ENCODE data around the gene AQP12B. TPM values are rescaled to one million over a fixed set of nuclear protein-coding genes. Genes with fewer than 3 reads are reported as not detected.

AQP12B gene
- total RNA-seq, 2 donors from 2014 or later = not detected

GRCh38 chr2:240721596-240722180 is 39.0 kb upstream of the AQP12B start:
- H3K9me3 ChIP-seq = no peaks in the 10 kb centered on the region
- H3K4me1 ChIP-seq (ENCODE audit: control insufficient read depth in 1 of 2, low read depth in 2 of 2) = no peaks in the 10 kb centered on the region
- no peak overlapping the region for H3K27ac ChIP-seq
- ATAC-seq (ENCODE audit: insufficient number of reproducible peaks, low FRiP score, low read depth) = no peak
- no peak for DNase-seq (ENCODE audit: low spot score)
- H3K36me3 ChIP-seq = no peaks in the 10 kb centered on the region
- H3K27me3 ChIP-seq (replicated peaks; ENCODE audit: insufficient read depth) = no peaks in the 10 kb centered on the region
- no peak for TF ChIP-seq CTCF (IDR thresholded peaks at IDR 0.05)
- no peak overlapping the region for H3K4me3 ChIP-seq

DNA sequence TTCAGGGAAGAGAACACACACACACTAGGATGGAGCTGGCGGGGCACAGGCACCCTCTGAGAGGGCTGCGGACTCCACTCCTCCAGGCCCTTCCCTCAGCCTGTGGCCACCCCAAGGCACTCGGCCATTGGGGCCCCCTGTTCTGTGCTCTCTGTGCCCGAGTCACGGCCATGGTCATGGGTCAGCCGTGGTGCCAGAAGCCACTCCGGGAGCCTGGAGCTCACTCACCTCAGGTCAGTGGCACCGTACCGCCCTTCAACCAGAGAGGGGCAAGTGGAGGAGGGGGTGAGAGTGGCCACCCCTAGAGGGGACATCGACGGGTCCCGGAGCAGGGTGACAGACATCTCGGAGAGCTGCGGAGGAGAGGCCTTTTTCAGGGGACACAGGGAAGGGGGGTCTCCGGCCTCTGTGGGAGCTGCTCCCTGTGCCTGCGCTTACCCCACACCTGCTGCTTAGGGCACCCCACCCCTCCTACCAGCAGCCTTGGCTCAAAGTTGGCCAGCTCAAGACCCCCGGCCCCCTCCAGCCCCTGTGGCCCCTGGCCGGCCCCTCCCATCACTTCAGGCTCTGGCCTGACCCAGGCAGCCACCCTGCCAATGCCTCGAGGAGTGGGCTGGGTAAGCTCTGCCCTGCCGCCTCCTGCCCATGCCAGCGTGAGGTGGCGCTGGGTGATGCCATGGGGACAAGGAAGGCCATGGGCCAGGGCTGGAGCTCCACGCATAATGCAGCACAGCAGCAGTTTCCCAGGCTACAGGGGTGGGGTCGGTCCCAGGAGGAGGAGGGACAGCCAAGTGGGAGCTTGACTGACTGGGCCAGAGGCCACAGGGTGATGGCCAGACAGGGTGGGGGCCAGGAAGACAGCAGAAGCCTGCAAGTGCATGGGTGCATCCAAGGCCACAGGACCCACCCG is 38.3 kb upstream of the AQP12B start:
- no peak for TF ChIP-seq CTCF (IDR thresholded peaks at IDR 0.05)
- Histone ChIP-seq H3K36me3 (no peaks in the 10 kb centered on the region), H3K9me3 (no peaks in the 10 kb centered on the region), H3K27ac (no peak overlapping the region), H3K4me1 (ENCODE audit: control insufficient read depth in 1 of 2, low read depth in 2 of 2) (no peaks in the 10 kb centered on the region), H3K27me3 (replicated peaks; ENCODE audit: insufficient read depth) (no peaks in the 10 kb centered on the region), H3K4me3 (no peak overlapping the region)
- no peak for ATAC-seq (ENCODE audit: insufficient number of reproducible peaks, low FRiP score, low read depth)
- no peak for DNase-seq (ENCODE audit: low spot score)

- ATAC-seq (ENCODE audit: insufficient number of reproducible peaks, low FRiP score, low read depth) = no peak
- H3K27me3 ChIP-seq (replicated peaks; ENCODE audit: insufficient read depth) = no peaks in the 10 kb centered on the region
- TF ChIP-seq CTCF (IDR thresholded peaks at IDR 0.05) = no peak
- no peaks in the 10 kb centered on the region for H3K9me3 ChIP-seq
- H3K4me3 ChIP-seq = no peak overlapping the region
- no peak for DNase-seq (ENCODE audit: low spot score)
- H3K36me3 ChIP-seq = no peaks in the 10 kb centered on the region
- no peaks in the 10 kb centered on the region for H3K4me1 ChIP-seq (ENCODE audit: control insufficient read depth in 1 of 2, low read depth in 2 of 2)
- H3K27ac ChIP-seq = no peak overlapping the region
Measured at GRCh38 chr2:240719676-240720545, 37.2 kb upstream of the AQP12B start.

DNA sequence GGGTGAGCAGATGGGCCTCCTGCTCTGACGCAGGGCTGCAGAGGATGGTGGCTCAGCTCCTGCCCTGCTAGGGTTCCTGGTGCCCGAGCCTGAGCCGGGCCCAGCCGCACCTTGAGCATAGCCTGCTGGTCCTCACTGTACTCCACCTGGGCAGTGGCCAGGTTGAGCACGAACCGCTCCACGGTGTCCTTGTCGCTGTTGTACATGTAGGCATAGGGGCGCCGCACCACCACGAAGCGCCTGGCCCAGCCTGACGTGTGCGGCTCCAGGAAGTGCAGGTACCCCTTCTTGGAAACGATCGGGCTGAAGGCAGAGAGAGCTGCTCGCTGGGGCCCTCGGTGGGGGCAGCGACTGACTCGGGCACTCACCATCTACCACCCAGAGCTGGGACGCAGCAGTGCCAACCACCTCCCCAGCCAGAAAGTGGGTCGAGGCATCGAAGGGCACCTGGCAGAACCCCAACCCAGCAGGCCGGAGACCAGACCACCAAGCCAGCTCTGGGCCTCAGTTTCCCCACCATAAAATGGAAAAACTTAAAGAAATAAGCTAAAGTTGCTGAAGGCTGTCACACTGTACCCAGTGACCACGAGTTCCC is 36.3 kb upstream of the AQP12B start:
- Histone ChIP-seq H3K4me3 (no peak overlapping the region), H3K27me3 (replicated peaks; ENCODE audit: insufficient read depth) (no peaks in the 10 kb centered on the region), H3K9me3 (no peaks in the 10 kb centered on the region), H3K27ac (no peak overlapping the region), H3K36me3 (no peaks in the 10 kb centered on the region), H3K4me1 (ENCODE audit: control insufficient read depth in 1 of 2, low read depth in 2 of 2) (no peaks in the 10 kb centered on the region)
- DNase-seq (ENCODE audit: low spot score) (no peak), ATAC-seq (ENCODE audit: insufficient number of reproducible peaks, low FRiP score, low read depth) (no peak)
- TF ChIP-seq CTCF (IDR thresholded peaks at IDR 0.05) = no peak

Measured in thoracic aorta (tissue), 2 donors.